ENCODE measurements around the gene FBN3. TPM values are rescaled to one million over a fixed set of nuclear protein-coding genes. Genes with fewer than 3 reads are reported as not detected.

FBN3 gene
- total and polyA plus RNA-seq, 2 donors (not counting 1 experiment from before 2014, with no cell fraction given) = not detected

- ChIA-PET POLR2A (no interaction called here), CTCF (no interaction called here)
- no peaks in the 10 kb centered on the region for H3K4me1 ChIP-seq (ENCODE audit: control insufficient read depth in 2 of 2, insufficient read depth in 2 of 2, low read length in 2 of 2)
- peaks cover 7% of the 10 kb centered on the region for H3K9me3 Mint-ChIP-seq (ENCODE audit: insufficient read depth)
- H3K27ac Mint-ChIP-seq = no peak overlapping the region
- no peak overlapping the region for H3K4me3 ChIP-seq (ENCODE audit: control extremely low read depth in 1 of 5, extremely low read depth in 1 of 5, insufficient read depth in 1 of 5, low read depth in 2 of 5, low read length in 4 of 5)
- 93% methylated on average over 1 of the region's 1 CpG for WGBS (ENCODE audit: insufficient coverage)
- H3K27ac ChIP-seq (ENCODE audit: low read length in 2 of 2) = no peak overlapping the region
- H3K4me3 Mint-ChIP-seq = no peak overlapping the region
- peaks cover 0 to under 1% (median 0%) of the 10 kb centered on the region in 4 experiments for H3K27me3 ChIP-seq (replicated peaks in 1 of 4; ENCODE audit: control extremely low read depth in 1 of 4, control insufficient read depth in 3 of 4, insufficient read depth in 4 of 4, low read length in 3 of 4)
- DNase-seq = no peak
- no peaks in the 10 kb centered on the region for H4K20me1 ChIP-seq (ENCODE audit: control insufficient read depth, insufficient read depth, low read length, poor library complexity, severe bottlenecking)
- no peaks in the 10 kb centered on the region for H3K4me1 Mint-ChIP-seq
- no peak overlapping the region for H3K9ac ChIP-seq (ENCODE audit: low read length)
- no peak for ATAC-seq (ENCODE audit: low read depth)
- TF ChIP-seq EZH2 (IDR thresholded peaks at IDR 0.05; ENCODE audit: borderline replicate concordance, insufficient read depth, low read depth, low read length, poor library complexity, severe bottlenecking) (no peak), CTCF (IDR thresholded peaks at IDR 0.05) (no peak)
- no peaks in the 10 kb centered on the region for H3K79me2 ChIP-seq (ENCODE audit: control insufficient read depth, insufficient read depth, low read length)
- peaks cover 0 to 51% (median 10%) of the 10 kb centered on the region in 3 donors for H3K9me3 ChIP-seq (ENCODE audit: control extremely low read depth in 1 of 3, control insufficient read depth in 2 of 3, insufficient read depth in 1 of 3, low read length in 2 of 3)
- no peaks in the 10 kb centered on the region for H3K36me3 ChIP-seq (replicated peaks in 1 of 2; ENCODE audit: control extremely low read depth in 1 of 2, control insufficient read depth in 1 of 2, extremely low read depth in 1 of 2, insufficient read depth in 2 of 2, low read length in 1 of 2)
- H3K27me3 Mint-ChIP-seq = peaks cover 11% of the 10 kb centered on the region
- no peak overlapping the region for H2AFZ ChIP-seq (ENCODE audit: insufficient read depth, low read depth, low read length, poor library complexity, severe bottlenecking)
- H3K4me2 ChIP-seq (replicated peaks; ENCODE audit: low read depth, low read length, poor library complexity, severe bottlenecking) = no peak overlapping the region
- intact Hi-C loops (cut with micrococcal nuclease) = no loop called here
Measured at GRCh38 chr19:8074501-8074900, 74.9 kb downstream of the FBN3 start.

GRCh38 chr19:8071912-8072311 is 77.5 kb downstream of the FBN3 start:
- ChIA-PET CTCF (interaction anchor here (0.5 kb wide), 1 partner anchor 192 kb away, joined by 3 read pairs; no protein-coding TSS in a partner anchor), POLR2A (no interaction called here)
- no peak overlapping the region for H3K9ac ChIP-seq (ENCODE audit: low read length)
- Mint-ChIP-seq H3K9me3 (ENCODE audit: insufficient read depth) (peaks cover 9% of the 10 kb centered on the region), H3K4me1 (no peaks in the 10 kb centered on the region), H3K27me3 (peaks cover 12% of the 10 kb centered on the region), H3K4me3 (no peak overlapping the region), H3K27ac (no peak overlapping the region)
- peaks cover 0 to 9% (median 0%) of the 10 kb centered on the region in 4 experiments for H3K27me3 ChIP-seq (replicated peaks in 1 of 4; ENCODE audit: control extremely low read depth in 1 of 4, control insufficient read depth in 3 of 4, insufficient read depth in 4 of 4, low read length in 3 of 4)
- no peak for ATAC-seq (ENCODE audit: low read depth)
- TF ChIP-seq CTCF (IDR thresholded peaks at IDR 0.05) = no peak
- no peak for TF ChIP-seq EZH2 (IDR thresholded peaks at IDR 0.05; ENCODE audit: borderline replicate concordance, insufficient read depth, low read depth, low read length, poor library complexity, severe bottlenecking)
- no peaks in the 10 kb centered on the region for H4K20me1 ChIP-seq (ENCODE audit: control insufficient read depth, insufficient read depth, low read length, poor library complexity, severe bottlenecking)
- no peaks in the 10 kb centered on the region for H3K4me1 ChIP-seq (ENCODE audit: control insufficient read depth in 2 of 2, insufficient read depth in 2 of 2, low read length in 2 of 2)
- no peak overlapping the region for H3K27ac ChIP-seq (ENCODE audit: low read length in 2 of 2)
- H3K4me3 ChIP-seq (ENCODE audit: control extremely low read depth in 1 of 5, extremely low read depth in 1 of 5, insufficient read depth in 1 of 5, low read depth in 2 of 5, low read length in 4 of 5) = no peak overlapping the region
- WGBS (ENCODE audit: insufficient coverage) = 90% methylated on average over 12 of the region's 15 CpGs
- intact Hi-C loops (cut with micrococcal nuclease) = no loop called here
- no peaks in the 10 kb centered on the region for H3K79me2 ChIP-seq (ENCODE audit: control insufficient read depth, insufficient read depth, low read length)
- no peak overlapping the region for H2AFZ ChIP-seq (ENCODE audit: insufficient read depth, low read depth, low read length, poor library complexity, severe bottlenecking)
- peaks cover 2 to 62% (median 18%) of the 10 kb centered on the region in 3 donors for H3K9me3 ChIP-seq (ENCODE audit: control extremely low read depth in 1 of 3, control insufficient read depth in 2 of 3, insufficient read depth in 1 of 3, low read length in 2 of 3)
- no peaks in the 10 kb centered on the region for H3K36me3 ChIP-seq (replicated peaks in 1 of 2; ENCODE audit: control extremely low read depth in 1 of 2, control insufficient read depth in 1 of 2, extremely low read depth in 1 of 2, insufficient read depth in 2 of 2, low read length in 1 of 2)
- H3K4me2 ChIP-seq (replicated peaks; ENCODE audit: low read depth, low read length, poor library complexity, severe bottlenecking) = no peak overlapping the region
- DNase-seq = no peak

Data from B cell (primary cell).